AML-193 (cell line): ENCODE results near the gene LEPROT.

Experiments
- DNase-seq, 2 experiments: peaks; one replicate each; lab custom pipeline; 2025; lab: John Stamatoyannopoulos, UW

The LEPROT gene

GRCh38 chr1:65412256-65412983 is 8.0 kb upstream of the LEPROT start:
- no peak for DNase-seq

DNA sequence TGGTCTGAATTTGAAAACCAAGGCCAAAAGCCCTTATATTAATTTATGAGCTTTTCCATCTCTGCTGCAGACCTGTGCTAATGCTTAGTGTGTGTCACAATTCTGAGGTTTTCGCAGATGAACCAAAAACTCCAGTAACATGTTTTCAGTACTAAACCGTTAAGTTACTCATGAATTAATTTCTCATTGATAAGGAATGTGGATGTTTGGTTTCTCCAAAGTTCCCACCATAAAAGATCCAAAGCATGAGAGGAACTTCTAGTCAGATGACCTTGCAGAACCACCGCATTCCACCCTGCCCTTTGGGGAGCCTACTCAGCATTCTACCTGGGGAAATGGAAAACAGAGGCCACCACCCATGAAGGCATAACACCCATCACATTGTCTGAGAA is 7.5 kb upstream of the LEPROT start:
- no peak for DNase-seq

DNA sequence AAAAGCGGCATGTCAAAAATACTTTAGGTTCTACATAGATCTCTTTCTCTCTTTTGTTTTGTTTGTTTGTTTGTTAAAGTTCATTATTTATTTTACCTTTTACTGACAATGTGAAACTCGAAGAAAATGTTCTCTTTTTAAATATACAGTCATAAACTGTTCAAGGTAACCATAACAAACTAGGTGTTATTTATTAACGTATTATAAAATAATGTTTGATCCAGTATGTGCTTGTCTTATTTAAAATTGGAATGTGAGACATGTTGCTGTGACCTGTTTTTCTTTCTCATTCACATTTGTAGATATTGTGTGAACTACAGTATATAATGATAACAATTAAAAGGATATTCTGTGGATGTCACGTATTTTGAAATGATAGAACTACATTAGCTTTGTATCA is 5.9 kb upstream of the LEPROT start:
- no peak for DNase-seq

- no peak for DNase-seq
These were observed 3.7 kb upstream of the LEPROT start for GRCh38 chr1:65416767-65417166.

DNA sequence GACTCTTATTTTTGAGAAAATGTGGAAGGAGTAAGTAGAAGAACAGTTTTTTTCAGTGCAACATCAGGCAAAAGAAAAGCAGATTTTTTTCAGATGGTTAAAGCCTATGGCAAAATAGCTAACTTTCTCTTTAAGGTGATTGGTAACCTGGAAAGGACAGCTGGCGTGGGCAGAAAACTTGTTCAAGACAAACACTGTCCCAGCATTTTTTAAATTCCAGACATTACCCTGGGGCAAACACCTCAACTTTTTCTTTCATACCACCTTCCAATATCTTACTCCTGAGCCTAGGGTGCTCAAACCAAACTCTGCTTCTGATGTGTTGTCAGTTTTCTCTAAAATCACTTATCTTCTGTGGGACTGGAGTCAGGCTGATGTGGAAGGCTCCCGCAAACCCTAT is 2.7 kb upstream of the LEPROT start:
- no peak for DNase-seq

- DNase-seq: no peak
These were observed 1.8 kb upstream of the LEPROT start for GRCh38 chr1:65418522-65419185.

DNA sequence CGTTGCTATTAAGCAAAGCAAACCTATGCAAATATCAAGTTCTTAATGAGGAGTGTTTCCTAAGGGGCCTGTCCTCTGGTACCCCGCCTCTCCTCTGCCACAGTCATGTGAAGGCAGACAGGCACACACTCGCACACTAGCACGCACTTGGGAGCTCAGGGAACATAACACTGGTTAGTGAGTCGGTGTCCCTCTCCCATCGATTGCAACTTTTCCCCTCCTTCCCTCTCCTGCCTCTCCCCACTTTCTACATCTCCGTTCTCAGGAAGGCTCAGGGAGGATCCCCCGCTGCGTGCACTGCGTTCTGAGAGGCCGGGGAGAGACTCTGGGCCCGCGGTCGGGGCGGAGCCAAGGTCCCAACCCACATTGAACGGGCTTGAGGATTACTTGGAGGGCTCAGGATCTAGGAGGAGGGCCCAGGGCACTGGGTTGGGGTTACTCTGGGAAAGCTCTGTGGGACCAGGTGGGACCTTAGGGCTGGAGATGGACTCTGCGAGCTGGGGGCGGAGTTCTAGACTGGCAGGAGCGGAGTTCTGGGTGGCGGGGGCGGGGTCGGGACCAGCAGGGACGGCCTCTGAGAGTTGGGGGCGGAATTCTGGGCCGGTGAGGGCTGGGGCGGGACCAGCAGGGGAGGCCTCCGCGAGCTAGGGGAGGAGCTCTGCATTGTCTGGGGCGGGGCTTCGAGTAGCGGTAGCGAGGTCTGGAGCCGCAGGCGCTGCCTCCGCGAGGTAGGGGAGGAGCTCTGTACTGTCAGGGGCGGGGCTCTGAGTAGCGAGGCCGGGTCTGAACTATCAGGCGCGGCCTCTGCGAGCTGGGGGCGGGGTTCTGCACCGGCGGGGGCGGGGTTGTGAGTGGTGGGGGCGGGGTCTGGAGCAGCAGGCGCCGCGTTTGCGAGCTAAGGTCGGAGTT is 533 bp upstream of the LEPROT start:
- DNase-seq: peak; percentile 93 to 97

DNA sequence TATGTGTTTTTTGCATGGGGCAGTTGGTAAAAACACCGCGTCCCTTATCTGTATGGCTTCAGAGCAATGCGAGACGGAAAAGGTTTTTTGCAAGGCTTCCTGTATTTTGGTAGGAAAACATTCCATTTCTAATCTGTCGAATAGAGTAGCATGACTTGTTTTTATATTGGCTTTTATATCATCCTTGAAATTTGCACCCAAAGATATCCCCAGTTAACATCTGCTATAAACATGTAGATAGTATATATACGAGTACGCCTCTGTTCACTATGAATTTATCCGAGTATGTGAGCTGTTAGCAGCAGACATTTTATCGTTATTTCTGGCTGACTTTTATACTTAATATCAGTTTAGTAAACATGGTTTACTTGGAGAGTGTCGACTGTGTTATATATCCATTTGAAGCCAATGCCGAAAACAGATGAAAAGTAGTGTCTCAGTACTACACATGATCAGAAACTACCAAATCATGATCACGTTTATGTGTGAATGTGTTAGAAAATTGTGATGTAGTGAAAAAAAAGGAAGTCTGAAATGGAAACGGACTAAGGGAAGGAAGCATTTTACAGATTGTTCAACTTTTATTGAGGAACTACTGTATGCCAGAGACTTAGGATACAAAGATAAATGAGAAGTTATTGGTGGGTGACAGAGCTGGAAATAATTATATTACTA is 1.0 kb downstream of the LEPROT start:
- DNase-seq: peak; percentile 62 to 63

DNA sequence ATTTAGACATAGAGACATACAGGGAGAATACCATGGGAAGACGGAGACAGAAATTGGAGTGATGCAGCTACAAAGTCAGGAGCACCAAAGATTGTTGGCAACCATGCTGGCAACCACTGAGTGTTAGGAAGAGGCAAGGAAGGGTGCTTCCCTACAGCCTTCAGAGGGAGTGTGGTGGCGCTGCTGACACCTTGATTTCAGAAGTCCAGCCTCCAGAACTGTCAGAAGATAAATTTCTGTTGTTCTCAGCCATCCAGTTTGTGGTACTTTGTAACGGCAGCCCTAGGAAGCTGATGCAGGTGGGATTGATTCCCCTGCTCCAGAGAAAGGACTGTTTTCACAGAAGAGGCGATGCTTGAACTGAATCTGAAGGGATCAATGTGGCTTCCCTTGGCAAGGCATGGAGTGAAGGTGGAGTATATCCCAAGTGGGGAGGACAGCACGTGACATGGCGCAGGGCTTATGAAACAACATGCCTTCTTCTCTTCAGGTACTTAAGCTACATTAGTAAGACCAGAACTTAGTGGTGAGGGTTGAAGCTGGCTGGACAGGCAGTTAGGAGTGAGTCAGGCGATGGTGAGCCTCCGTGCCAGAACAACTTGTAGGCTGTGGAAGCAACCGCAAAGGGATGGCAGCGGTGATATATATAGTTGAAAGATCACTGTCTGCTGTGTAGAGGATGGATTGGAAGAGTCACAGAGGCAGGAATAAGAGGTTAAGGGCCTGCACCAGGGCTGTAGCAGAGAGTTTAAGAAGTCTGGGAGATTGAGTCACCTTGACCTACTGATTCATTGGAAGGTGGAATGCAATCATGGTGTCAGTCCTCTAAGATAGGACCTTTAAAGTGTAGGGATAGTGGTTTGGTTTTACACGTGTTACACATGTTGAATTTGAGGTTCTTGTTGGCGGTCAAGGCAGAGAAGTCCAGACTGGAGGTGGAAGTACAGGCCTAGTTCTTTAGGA is 2.1 kb downstream of the LEPROT start:
- DNase-seq: no peak

DNA sequence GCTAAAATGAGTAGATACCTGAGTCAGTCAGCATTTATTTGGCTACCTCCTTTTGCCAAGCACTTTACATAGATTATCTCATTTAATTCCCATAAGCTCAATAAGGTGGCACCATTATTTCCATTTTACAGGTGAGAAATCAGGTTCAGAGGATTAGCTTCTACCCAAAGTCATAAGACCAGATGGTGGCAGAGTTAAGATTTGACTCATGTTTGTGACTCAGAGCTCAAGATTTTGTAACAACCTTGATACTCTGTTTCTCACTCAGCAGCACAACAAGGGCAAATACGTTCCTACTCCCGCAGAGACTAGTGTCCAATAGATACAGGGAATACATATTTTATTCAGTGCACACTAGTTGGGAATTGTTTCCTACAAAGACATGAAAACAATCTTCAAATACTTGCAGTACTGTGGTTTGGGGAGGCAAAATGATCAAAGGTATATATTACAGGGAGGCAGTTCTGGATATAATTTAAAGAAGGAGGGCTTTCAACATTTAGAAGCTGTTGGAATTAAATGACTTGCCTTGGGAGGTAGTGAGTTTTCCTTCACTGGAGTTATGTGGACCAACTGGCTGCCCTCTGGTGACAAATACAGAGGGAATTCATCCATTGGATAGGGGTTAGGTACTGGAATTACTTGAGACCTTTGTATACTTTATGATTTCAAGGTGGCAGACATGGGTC is 3.6 kb downstream of the LEPROT start:
- peak; percentile 4 to 18 for DNase-seq

GRCh38 chr1:65424573-65424889 is 4.1 kb downstream of the LEPROT start:
- no peak for DNase-seq

- DNase-seq: no peak
These were observed 4.5 kb downstream of the LEPROT start for GRCh38 chr1:65425006-65425405.

DNA sequence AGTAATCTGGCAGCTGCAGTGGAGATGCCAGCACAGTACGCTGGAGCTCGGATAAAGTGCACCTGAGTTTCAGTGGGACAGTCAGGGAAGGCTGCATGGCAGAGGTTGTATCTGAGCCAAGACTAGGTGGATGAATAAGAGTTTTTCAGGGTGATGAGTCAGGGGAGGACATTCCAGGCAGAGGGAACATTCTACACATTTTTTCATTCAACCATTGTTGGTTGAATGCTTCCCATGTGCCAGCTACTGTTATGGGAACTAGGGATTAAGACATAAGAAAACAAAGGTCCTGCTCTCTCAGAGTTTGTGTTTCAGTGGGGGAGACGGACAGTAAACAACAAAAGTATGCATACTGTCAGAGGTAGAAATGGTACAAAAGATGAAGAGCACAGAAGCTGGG is 5.2 kb downstream of the LEPROT start:
- no peak for DNase-seq

DNA sequence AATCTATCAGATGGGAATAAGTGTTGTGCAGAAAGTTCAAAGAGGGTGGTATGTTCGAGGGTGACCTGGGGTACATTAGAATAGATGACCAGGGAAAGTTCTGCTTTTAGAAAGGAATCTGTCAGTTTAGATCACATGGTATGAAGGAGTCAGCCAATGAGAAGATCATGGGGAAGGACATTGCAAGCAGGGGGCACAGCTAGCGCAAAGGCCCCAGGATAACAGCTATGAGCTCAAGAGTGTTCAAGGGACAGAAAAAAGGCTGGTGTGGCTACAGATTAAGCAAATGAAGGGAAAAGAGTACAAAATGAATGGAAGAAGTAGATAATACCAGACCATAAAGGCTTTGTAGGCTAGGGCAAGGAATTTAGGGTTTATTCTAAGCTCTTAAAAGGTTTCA is 8.6 kb downstream of the LEPROT start:
- DNase-seq: no peak

GRCh38 chr1:65429806-65430205 is 9.3 kb downstream of the LEPROT start:
- DNase-seq: no peak

DNA sequence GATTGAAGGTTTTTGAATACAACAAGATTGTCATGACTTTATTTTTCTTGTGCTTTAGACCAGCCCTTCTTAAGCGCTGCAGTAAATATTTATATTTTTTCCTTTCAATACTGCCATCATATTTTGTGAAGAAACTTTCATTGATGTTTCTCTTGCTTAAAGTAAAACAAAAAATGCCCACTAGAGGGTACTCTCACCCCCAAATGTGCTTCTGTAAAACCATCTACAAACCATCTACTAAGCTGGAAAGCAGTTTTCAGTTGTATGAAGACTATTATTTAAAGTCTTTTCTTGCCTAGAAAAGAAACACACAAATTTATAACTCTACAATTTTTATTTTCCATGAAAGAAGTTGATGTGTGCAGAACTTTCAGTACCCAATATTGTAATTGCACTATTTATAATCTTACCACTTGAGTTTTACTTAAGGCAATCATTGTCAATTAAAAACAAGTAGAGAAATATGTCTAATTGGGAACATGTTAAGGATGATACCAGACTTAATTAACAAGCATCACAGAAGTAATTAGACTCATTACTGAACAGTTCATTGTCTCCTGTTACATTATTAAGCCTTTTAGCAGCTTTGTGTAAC is 10.7 kb downstream of the LEPROT start:
- peak; percentile 37 to 52 for DNase-seq

DNA sequence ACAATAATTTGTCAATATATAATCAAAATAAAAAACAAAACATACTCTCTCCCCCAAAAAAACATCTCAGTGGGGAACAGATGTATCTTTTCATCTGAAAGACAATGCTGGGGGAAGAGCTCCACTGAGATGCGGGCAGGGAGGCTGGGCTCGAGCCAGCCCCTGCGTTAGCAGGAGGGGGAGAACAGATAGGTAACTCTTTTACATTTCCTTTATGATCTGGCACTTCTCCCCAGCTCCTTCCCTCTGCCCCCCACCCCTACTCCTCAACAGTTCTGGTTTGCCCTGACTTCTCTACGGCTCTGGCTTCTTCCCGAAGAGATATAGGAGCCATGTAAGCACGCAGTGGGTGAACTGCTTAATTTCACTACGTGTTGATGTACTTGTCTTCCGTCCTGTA is 12.4 kb downstream of the LEPROT start:
- DNase-seq: no peak

- DNase-seq: no peak
These were observed 13.8 kb downstream of the LEPROT start for GRCh38 chr1:65434255-65434654.

GRCh38 chr1:65434760-65435159 is 14.3 kb downstream of the LEPROT start:
- DNase-seq: no peak

DNA sequence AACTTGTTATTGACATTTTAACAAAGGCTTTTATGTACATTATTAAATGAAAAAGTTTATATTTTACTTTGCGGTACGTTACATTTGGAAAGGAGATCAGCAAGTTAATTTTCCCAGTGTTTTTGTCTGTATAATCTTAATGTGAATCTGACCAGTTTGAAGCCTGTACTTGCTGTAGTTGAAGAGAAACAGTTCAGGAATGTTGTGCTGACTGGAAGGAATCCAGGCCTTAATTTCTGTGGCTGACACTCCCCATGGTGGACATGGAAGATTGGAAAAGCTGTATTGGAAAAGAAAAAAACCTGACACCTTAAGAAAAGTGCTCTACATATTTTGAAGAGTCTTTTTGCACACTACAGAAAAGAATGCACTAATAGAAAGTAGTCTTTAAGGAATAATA is 15.5 kb downstream of the LEPROT start:
- no peak for DNase-seq
